Fibroblast of villous mesenchyme (primary cell): ENCODE data around the gene HLA-F. TPM values are rescaled to one million over a fixed set of nuclear protein-coding genes. Genes with fewer than 3 reads are reported as not detected.

Experiments
- DNase-seq: peaks from one replicate; pipeline ENCODE4 v3.0.0-alpha.2; 2010; ENCODE audit warnings: low read depth
- H3K4me3 ChIP-seq: 2 replicates; pipeline ENCODE4 v1.5.1; 2011; ENCODE audit warnings: low read depth, mild to moderate bottlenecking, low read length
- CTCF ChIP-seq: IDR thresholded peaks from 2 replicates; pipeline ENCODE4 v1.5.1; 2012; ENCODE audit warnings: low read depth, mild to moderate bottlenecking, low read length; ENCODE audit not compliant: insufficient read depth
- total RNA-seq: library from RNA; depleted of rRNA; stranded (reverse); fragments of >200 nt; gene quantifications from 2 replicates; pipeline ENCODE4 v1.2.3, GENCODE V29; 2012

The HLA-F gene
- total RNA-seq, 1 donor = 27.2 TPM

- DNase-seq = no peak
- no peak for TF ChIP-seq CTCF
- no peak overlapping the region for H3K4me3 ChIP-seq
These were observed 23.8 kb downstream of the HLA-F start for GRCh38 chr6:29746846-29747687.

GRCh38 chr6:29747688-29748250 is 24.5 kb downstream of the HLA-F start:
- H3K4me3 ChIP-seq = peak overlapping the region; percentile 65
- DNase-seq = no peak
- TF ChIP-seq CTCF = no peak

GRCh38 chr6:29748391-29749307 is 25.4 kb downstream of the HLA-F start:
- peak; percentile 75 for DNase-seq

GRCh38 chr6:29749308-29749662 is 26.1 kb downstream of the HLA-F start:
- peak overlapping the region; percentile 65 for H3K4me3 ChIP-seq
- DNase-seq = no peak
- no peak for TF ChIP-seq CTCF

More at GRCh38 chr6:29748391-29749307, 25.4 kb downstream of the HLA-F start:
- TF ChIP-seq CTCF = no peak
- peak overlapping the region; percentile 65 for H3K4me3 ChIP-seq

- DNase-seq = no peak
- no peak for TF ChIP-seq CTCF
- no peak overlapping the region for H3K4me3 ChIP-seq
These were observed 26.4 kb downstream of the HLA-F start for GRCh38 chr6:29749668-29750067.

GRCh38 chr6:29750709-29751108 is 27.5 kb downstream of the HLA-F start:
- no peak for TF ChIP-seq CTCF
- no peak for DNase-seq

More at GRCh38 chr6:29750709-29751108, 27.5 kb downstream of the HLA-F start:
- H3K4me3 ChIP-seq = no peak overlapping the region
